ENCODE measurements around the gene NPAS3.

NPAS3 gene

GRCh38 chr14:33491112-33491511, 552.4 kb downstream of the NPAS3 start:
- H3K27me3 ChIP-seq (ENCODE audit: low read depth, low read length): no peaks in the 10 kb centered on the region
- H4K20me1 ChIP-seq (ENCODE audit: insufficient read depth, low read length): no peaks in the 10 kb centered on the region
- TF ChIP-seq EZH2phosphoT487 (IDR thresholded peaks at IDR 0.05; ENCODE audit: low read depth) (no peak), CTCF (IDR thresholded peaks at IDR 0.05; ENCODE audit: low read depth, low read length) (no peak)

GRCh38 chr14:33492491-33492890, 553.8 kb downstream of the NPAS3 start:
- H3K79me2 ChIP-seq (ENCODE audit: low read length): no peaks in the 10 kb centered on the region
- H3K27me3 ChIP-seq (ENCODE audit: low read depth, low read length): no peaks in the 10 kb centered on the region
- H3K36me3 ChIP-seq (replicated peaks; ENCODE audit: low read depth, low read length): no peaks in the 10 kb centered on the region
- H2AFZ ChIP-seq (ENCODE audit: low read depth, low read length): no peak overlapping the region
- H4K20me1 ChIP-seq (ENCODE audit: insufficient read depth, low read length): no peaks in the 10 kb centered on the region
- TF ChIP-seq EZH2phosphoT487 (IDR thresholded peaks at IDR 0.05; ENCODE audit: low read depth) (no peak), CTCF (IDR thresholded peaks at IDR 0.05; ENCODE audit: low read depth, low read length) (no peak)
- H3K9ac ChIP-seq (ENCODE audit: low read length): no peak overlapping the region
- no peaks in the 10 kb centered on the region for H3K4me1 ChIP-seq (ENCODE audit: low read length)
- no peak overlapping the region for H3K4me2 ChIP-seq (ENCODE audit: low read length)
- no peak overlapping the region for H3K4me3 ChIP-seq (ENCODE audit: low read length)
- H3K27ac ChIP-seq (ENCODE audit: low read length): no peak overlapping the region
- H3K9me3 ChIP-seq (ENCODE audit: insufficient read depth, low read length): no peaks in the 10 kb centered on the region

More at GRCh38 chr14:33491112-33491511, 552.4 kb downstream of the NPAS3 start:
- H3K4me1 ChIP-seq (ENCODE audit: low read length): no peaks in the 10 kb centered on the region
- H3K4me3 ChIP-seq (ENCODE audit: low read length): no peak overlapping the region
- no peak overlapping the region for H3K4me2 ChIP-seq (ENCODE audit: low read length)
- H3K9me3 ChIP-seq (ENCODE audit: insufficient read depth, low read length): no peaks in the 10 kb centered on the region
- H2AFZ ChIP-seq (ENCODE audit: low read depth, low read length): no peak overlapping the region
- H3K9ac ChIP-seq (ENCODE audit: low read length): no peak overlapping the region
- no peaks in the 10 kb centered on the region for H3K79me2 ChIP-seq (ENCODE audit: low read length)
- no peak overlapping the region for H3K27ac ChIP-seq (ENCODE audit: low read length)
- H3K36me3 ChIP-seq (replicated peaks; ENCODE audit: low read depth, low read length): no peaks in the 10 kb centered on the region

DNA sequence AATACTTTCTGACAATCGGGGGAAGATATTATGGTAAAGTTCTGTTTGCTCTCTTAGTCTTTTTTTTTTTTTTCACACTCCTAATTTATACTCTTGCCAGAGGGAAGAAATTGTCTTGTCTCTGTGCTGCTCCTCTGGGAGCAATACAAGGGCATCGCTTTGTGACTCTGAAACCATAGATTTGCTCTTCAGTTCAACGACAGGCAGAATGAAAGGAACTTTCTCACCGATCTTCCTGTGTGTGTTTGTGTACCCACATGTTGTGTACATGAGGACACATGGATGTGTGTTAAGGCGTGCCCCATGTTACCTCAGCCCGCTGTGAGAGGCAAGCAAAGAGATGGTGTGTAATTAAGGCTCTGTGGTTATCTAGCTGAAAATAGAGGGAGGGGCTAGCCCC, 554.6 kb downstream of the NPAS3 start:
- H3K27me3 ChIP-seq (ENCODE audit: low read depth, low read length): no peaks in the 10 kb centered on the region
- no peaks in the 10 kb centered on the region for H3K79me2 ChIP-seq (ENCODE audit: low read length)
- no peak overlapping the region for H3K4me3 ChIP-seq (ENCODE audit: low read length)
- H4K20me1 ChIP-seq (ENCODE audit: insufficient read depth, low read length): no peaks in the 10 kb centered on the region
- no peak overlapping the region for H3K27ac ChIP-seq (ENCODE audit: low read length)
- H2AFZ ChIP-seq (ENCODE audit: low read depth, low read length): no peak overlapping the region
- H3K36me3 ChIP-seq (replicated peaks; ENCODE audit: low read depth, low read length): no peaks in the 10 kb centered on the region
- no peaks in the 10 kb centered on the region for H3K4me1 ChIP-seq (ENCODE audit: low read length)
- H3K9ac ChIP-seq (ENCODE audit: low read length): no peak overlapping the region
- TF ChIP-seq CTCF (IDR thresholded peaks at IDR 0.05; ENCODE audit: low read depth, low read length) (no peak), EZH2phosphoT487 (IDR thresholded peaks at IDR 0.05; ENCODE audit: low read depth) (no peak)
- H3K4me2 ChIP-seq (ENCODE audit: low read length): no peak overlapping the region
- no peaks in the 10 kb centered on the region for H3K9me3 ChIP-seq (ENCODE audit: insufficient read depth, low read length)

GRCh38 chr14:33493990-33494389, 555.3 kb downstream of the NPAS3 start:
- H3K4me1 ChIP-seq (ENCODE audit: low read length): no peaks in the 10 kb centered on the region
- TF ChIP-seq CTCF (IDR thresholded peaks at IDR 0.05; ENCODE audit: low read depth, low read length): no peak
- TF ChIP-seq EZH2phosphoT487 (IDR thresholded peaks at IDR 0.05; ENCODE audit: low read depth): no peak
- H3K4me2 ChIP-seq (ENCODE audit: low read length): no peak overlapping the region
- no peak overlapping the region for H2AFZ ChIP-seq (ENCODE audit: low read depth, low read length)
- H3K79me2 ChIP-seq (ENCODE audit: low read length): no peaks in the 10 kb centered on the region
- H3K9ac ChIP-seq (ENCODE audit: low read length): no peak overlapping the region
- H3K9me3 ChIP-seq (ENCODE audit: insufficient read depth, low read length): no peaks in the 10 kb centered on the region
- no peak overlapping the region for H3K4me3 ChIP-seq (ENCODE audit: low read length)
- no peaks in the 10 kb centered on the region for H3K36me3 ChIP-seq (replicated peaks; ENCODE audit: low read depth, low read length)
- no peaks in the 10 kb centered on the region for H4K20me1 ChIP-seq (ENCODE audit: insufficient read depth, low read length)
- no peaks in the 10 kb centered on the region for H3K27me3 ChIP-seq (ENCODE audit: low read depth, low read length)
- no peak overlapping the region for H3K27ac ChIP-seq (ENCODE audit: low read length)

Measured in OCI-LY3 (cell line).